Common myeloid progenitor, CD34-positive (primary cell): Measurements from ENCODE around the gene ZSCAN21.

ENCODE experiments used
- CTCF ChIA-PET: fragments of 350-600 bp; sonication (Branson Sonifier 250); formaldehyde crosslinking; loops from one replicate; lab custom pipeline; 2021; ENCODE audit warnings: antibody characterized with exemption; lab: Charles Lee
- POLR2A ChIA-PET: fragments of 350-600 bp; sonication (Branson Sonifier 250); formaldehyde crosslinking; loops from one replicate; lab custom pipeline; 2021; ENCODE audit warnings: antibody characterized with exemption; lab: Charles Lee
- DNase-seq, 3 donors: peaks; one replicate each; pipeline versions ENCODE4 v3.0.0 to v3.0.0-alpha.2; 2013
- H3K27ac ChIP-seq, 2 experiments: 1 replicate in 1 of 2; 2 replicates in 1 of 2; pipeline ENCODE4 v1.7.0; 2013; ENCODE audit warnings: inconsistent platforms in 2 of 2, low read length in 2 of 2, mild to moderate bottlenecking in 2 of 2, low read depth in 1 of 2, moderate library complexity in 1 of 2; ENCODE audit not compliant: severe bottlenecking in 2 of 2, insufficient read depth in 1 of 2, poor library complexity in 1 of 2
- H3K27me3 ChIP-seq, 5 experiments: replicated peaks in 2 of 5; 1 replicate in 3 of 5; 2 replicates in 2 of 5; pipeline versions ENCODE4 v1.6.1 to v1.7.0; 2013; ENCODE audit warnings: low read length in 4 of 5, mild to moderate bottlenecking in 2 of 5, moderate library complexity in 2 of 5, inconsistent platforms in 1 of 5; ENCODE audit not compliant: insufficient read depth in 5 of 5, control insufficient read depth in 4 of 5
- H3K36me3 ChIP-seq, 4 experiments: 1 replicate in 2 of 4; 2 replicates in 2 of 4; pipeline versions ENCODE4 v1.6.1 to v1.7.0; 2013; ENCODE audit warnings: low read length in 3 of 4, control low read depth in 1 of 4, mild to moderate bottlenecking in 1 of 4; ENCODE audit not compliant: control insufficient read depth in 4 of 4, insufficient read depth in 4 of 4
- H3K4me1 ChIP-seq, 4 experiments: 1 replicate in 3 of 4; 2 replicates in 1 of 4; pipeline versions ENCODE4 v1.6.1 to v1.7.1; 2013; ENCODE audit warnings: low read length in 3 of 4, mild to moderate bottlenecking in 3 of 4, control low read depth in 1 of 4, inconsistent platforms in 1 of 4, moderate library complexity in 1 of 4; ENCODE audit not compliant: control insufficient read depth in 4 of 4, insufficient read depth in 4 of 4; ENCODE audit errors: control extremely low read depth in 1 of 4
- H3K4me3 ChIP-seq, 7 experiments: 1 replicate in 4 of 7; 2 replicates in 3 of 7; pipeline versions ENCODE4 v1.5.1 to v1.7.0; 2013; ENCODE audit warnings: mild to moderate bottlenecking in 7 of 7, low read length in 6 of 7, moderate library complexity in 6 of 7, inconsistent platforms in 2 of 7, low read depth in 2 of 7, control low read depth in 1 of 7; ENCODE audit not compliant: insufficient read depth in 4 of 7, control insufficient read depth in 1 of 7; ENCODE audit errors: extremely low read depth in 1 of 7
- H3K9me3 ChIP-seq, 5 experiments: 1 replicate in 4 of 5; 2 replicates in 1 of 5; pipeline versions ENCODE4 v1.6.1 to v1.7.1; 2013; ENCODE audit warnings: low read length in 4 of 5, mild to moderate bottlenecking in 2 of 5, inconsistent platforms in 1 of 5, low read depth in 1 of 5, moderate library complexity in 1 of 5; ENCODE audit not compliant: control insufficient read depth in 4 of 5, insufficient read depth in 2 of 5; ENCODE audit errors: control extremely low read depth in 1 of 5
- WGBS: methylation state at CpG from one replicate; pipeline ENCODE4 v1.1.5; 2013; ENCODE audit not compliant: insufficient coverage; 5-methylcytosine and 5-hydroxymethylcytosine counted together

The ZSCAN21 gene

GRCh38 chr7:100024020-100024619 lies 25.5 kb upstream of the ZSCAN21 start:
- 98% methylated on average over 7 of the region's 12 CpGs for WGBS
- Histone ChIP-seq H3K4me1 (peaks cover 0 to 14% (median 5%) of the 10 kb centered on the region in 4 experiments), H3K27ac (no peak overlapping the region), H3K27me3 (no peaks in the 10 kb centered on the region), H3K36me3 (peaks cover 20 to 63% (median 34%) of the 10 kb centered on the region in 4 experiments), H3K9me3 (no peaks in the 10 kb centered on the region), H3K4me3 (no peak overlapping the region)
- DNase-seq: no peak
- ChIA-PET POLR2A (no interaction called here), CTCF (interaction anchor here (0.9 to 2.5 kb wide), 5 partner anchors 12 to 33 kb away, joined by 3 to 8 read pairs (median 3); no protein-coding TSS in a partner anchor)

- no peaks in the 10 kb centered on the region for H3K9me3 ChIP-seq
- whole genome bisulfite sequencing: 97% methylated on average over 7 of the region's 11 CpGs
- no peak for DNase-seq
- no peak overlapping the region for H3K4me3 ChIP-seq
- H3K4me1 ChIP-seq: peaks cover 0 to 5% (median 1%) of the 10 kb centered on the region in 4 experiments
- H3K27ac ChIP-seq: no peak overlapping the region
- POLR2A ChIA-PET: interaction anchor here (0.6 kb wide), 1 partner anchor 26 kb away, joined by 3 read pairs; no protein-coding TSS in a partner anchor
- H3K36me3 ChIP-seq: peaks cover 27 to 85% (median 49%) of the 10 kb centered on the region in 4 experiments
- H3K27me3 ChIP-seq: no peaks in the 10 kb centered on the region
- CTCF ChIA-PET: interaction anchor here (1.0 to 2.7 kb wide), 4 partner anchors 9 to 37 kb away, joined by 3 to 10 read pairs (median 4); no protein-coding TSS in a partner anchor
These were observed 22.4 kb upstream of the ZSCAN21 start for GRCh38 chr7:100027197-100027596.

GRCh38 chr7:100029596-100029995 lies 20.0 kb upstream of the ZSCAN21 start:
- 97% methylated on average over 5 of the region's 5 CpGs for WGBS
- H3K27ac ChIP-seq: no peak overlapping the region
- no peak for DNase-seq
- H3K4me3 ChIP-seq: no peak overlapping the region
- no peaks in the 10 kb centered on the region for H3K9me3 ChIP-seq
- peaks cover 27 to 84% (median 45%) of the 10 kb centered on the region in 4 experiments for H3K36me3 ChIP-seq
- H3K4me1 ChIP-seq: no peaks in the 10 kb centered on the region
- CTCF ChIA-PET: interaction anchor here (0.9 to 2.1 kb wide), 7 partner anchors 10 to 36 kb away, joined by 3 to 7 read pairs (median 5); partner anchors contain the start of gene ZSCAN21
- no peaks in the 10 kb centered on the region for H3K27me3 ChIP-seq
- POLR2A ChIA-PET: interaction anchor here (1.5 kb wide), 1 partner anchor 10 kb away, joined by 4 read pairs; no protein-coding TSS in a partner anchor

GRCh38 chr7:100033526-100033925 lies 16.0 kb upstream of the ZSCAN21 start:
- H3K27ac ChIP-seq: no peak overlapping the region
- H3K9me3 ChIP-seq: no peaks in the 10 kb centered on the region
- peaks cover 41 to 79% (median 64%) of the 10 kb centered on the region in 4 experiments for H3K36me3 ChIP-seq
- 100% methylated on average over 2 of the region's 6 CpGs for WGBS
- H3K4me3 ChIP-seq: no peak overlapping the region
- H3K27me3 ChIP-seq: no peaks in the 10 kb centered on the region
- CTCF ChIA-PET: interaction anchor here (1.0 kb wide), 1 partner anchor 11 kb away, joined by 5 read pairs; no protein-coding TSS in a partner anchor
- H3K4me1 ChIP-seq: no peaks in the 10 kb centered on the region
- DNase-seq: no peak
- POLR2A ChIA-PET: no interaction called here

- Histone ChIP-seq H3K27me3 (no peaks in the 10 kb centered on the region), H3K27ac (no peak overlapping the region), H3K4me1 (peaks cover 0 to 7% (median 3%) of the 10 kb centered on the region in 4 experiments), H3K36me3 (peaks cover 40 to 69% (median 55%) of the 10 kb centered on the region in 4 experiments), H3K9me3 (no peaks in the 10 kb centered on the region), H3K4me3 (no peak overlapping the region)
- DNase-seq: no peak
- CTCF ChIA-PET: interaction anchor here (0.8 to 2.5 kb wide), 5 partner anchors 10 to 43 kb away, joined by 3 to 6 read pairs (median 3); partner anchors contain the start of gene ZKSCAN1
- WGBS: 96% methylated on average over 7 of the region's 8 CpGs
- POLR2A ChIA-PET: interaction anchor here (0.6 kb wide), 1 partner anchor 153 kb away, joined by 3 read pairs; no protein-coding TSS in a partner anchor
These were observed 14.6 kb upstream of the ZSCAN21 start for GRCh38 chr7:100034871-100035510.

GRCh38 chr7:100035876-100036275 lies 13.7 kb upstream of the ZSCAN21 start:
- Histone ChIP-seq H3K27me3 (no peaks in the 10 kb centered on the region), H3K4me1 (peaks cover 9 to 16% (median 12%) of the 10 kb centered on the region in 4 experiments), H3K36me3 (peaks cover 36 to 60% (median 50%) of the 10 kb centered on the region in 4 experiments), H3K4me3 (no peak overlapping the region), H3K9me3 (no peaks in the 10 kb centered on the region), H3K27ac (no peak overlapping the region)
- 81% methylated on average over 3 of the region's 6 CpGs for WGBS
- ChIA-PET POLR2A (no interaction called here), CTCF (interaction anchor here (0.6 to 2.5 kb wide), 9 partner anchors 9 to 667 kb away, joined by 3 to 6 read pairs (median 3); partner anchors contain the start of gene ZKSCAN1)
- no peak for DNase-seq
